CD4-positive, alpha-beta T cell (primary cell): ENCODE measurements around the gene NCKAP5. TPM values are rescaled to one million over a fixed set of nuclear protein-coding genes. Genes with fewer than 3 reads are reported as not detected.

Experiments
- ATAC-seq: fragments of 200-7000 bp; cut with Tn5 transposase; one replicate; pipeline ENCODE4 v1.10.0; 2022; ENCODE audit warnings: mild to moderate bottlenecking; ENCODE audit not compliant: poor library complexity
- CTCF ChIA-PET: fragments of 350-600 bp; sonication (Branson Sonifier 250); formaldehyde crosslinking; loops from one replicate; lab custom pipeline; 2021; ENCODE audit warnings: antibody characterized with exemption, inconsistent platforms; lab: Charles Lee
- POLR2A ChIA-PET: fragments of 350-600 bp; sonication (Branson Sonifier 250); formaldehyde crosslinking; loops from one replicate; lab custom pipeline; 2021; ENCODE audit warnings: antibody characterized with exemption, inconsistent platforms; lab: Charles Lee
- DNase-seq, 14 experiments: peaks; one replicate each; pipeline ENCODE4 v3.0.0-alpha.2; 2013 to 2020; ENCODE audit warnings: mixed read lengths in 2 of 14
- H3K27ac ChIP-seq, 2 donors: one replicate each; pipeline versions ENCODE4 v1.5.1 to v1.7.0; 2013; ENCODE audit warnings: low read length in 2 of 2, low read depth in 1 of 2, mild to moderate bottlenecking in 1 of 2
- H3K27me3 ChIP-seq, 2 experiments: 1 replicate in 1 of 2; 2 replicates in 1 of 2; pipeline versions ENCODE4 v1.6.1 to v1.7.0; 2013; ENCODE audit warnings: low read length in 2 of 2, control low read depth in 1 of 2, mild to moderate bottlenecking in 1 of 2, moderate library complexity in 1 of 2; ENCODE audit not compliant: insufficient read depth in 2 of 2, control insufficient read depth in 1 of 2
- H3K36me3 ChIP-seq: one replicate; pipeline ENCODE4 v1.6.1; 2013; ENCODE audit warnings: low read length, control low read depth; ENCODE audit not compliant: insufficient read depth
- H3K4me1 ChIP-seq: one replicate; pipeline ENCODE4 v1.6.1; 2013; ENCODE audit warnings: low read length, control low read depth; ENCODE audit not compliant: insufficient read depth
- H3K4me3 ChIP-seq: one replicate; pipeline ENCODE4 v1.5.1; 2013; ENCODE audit warnings: mild to moderate bottlenecking, low read length, moderate library complexity
- H3K9me3 ChIP-seq, 2 experiments: 1 replicate in 1 of 2; 2 replicates in 1 of 2; pipeline versions ENCODE4 v1.6.1 to v1.7.0; 2013; ENCODE audit warnings: low read length in 2 of 2, mild to moderate bottlenecking in 2 of 2, control low read depth in 1 of 2, moderate library complexity in 1 of 2; ENCODE audit not compliant: control insufficient read depth in 1 of 2, insufficient read depth in 1 of 2
- H3K27ac Mint-ChIP-seq: one replicate; pipeline ENCODE4 v1.8.0; 2020; ENCODE audit warnings: mixed read lengths
- H3K27me3 Mint-ChIP-seq: one replicate; pipeline ENCODE4 v1.8.0; 2021; ENCODE audit warnings: mixed read lengths
- H3K36me3 Mint-ChIP-seq: one replicate; pipeline ENCODE4 v1.8.0; 2021; ENCODE audit warnings: low read depth, mixed read lengths
- H3K4me1 Mint-ChIP-seq: one replicate; pipeline ENCODE4 v1.8.0; 2021; ENCODE audit warnings: low read depth, mixed read lengths
- H3K4me3 Mint-ChIP-seq: one replicate; pipeline ENCODE4 v1.8.0; 2020; ENCODE audit warnings: mild to moderate bottlenecking, mixed read lengths
- H3K9me3 Mint-ChIP-seq: one replicate; pipeline ENCODE4 v1.8.0; 2020; ENCODE audit warnings: mixed read lengths
- CTCF ChIP-seq: fragments of 200-600 bp; IDR thresholded peaks from one replicate; pipeline ENCODE4 v1.8.0; 2022; ENCODE audit warnings: antibody characterized with exemption, mild to moderate bottlenecking
- intact Hi-C, 2 experiments: fragments of 100-400 bp; cut with DNase I in 1 of 2; cut with micrococcal nuclease in 1 of 2; formaldehyde crosslinking; loops; one replicate each; pipeline versions ENCODE4 v1.15.1 to v1.9.0; 2023 to 2025; cut with DNase I, micrococcal nuclease
- total RNA-seq, 174 experiments: library from RNA in 2 of 174; stranded (reverse) in 2 of 174; gene quantifications; one replicate each; pipeline ENCODE4 v1.2.3 and lab custom pipeline; 2021 to 2026

NCKAP5 gene
- total RNA-seq, 2 experiments from 2014 or later, result not detected

GRCh38 chr2:133223226-133223625 lies 345.0 kb downstream of the NCKAP5 start:
- POLR2A ChIA-PET, result no interaction called here

GRCh38 chr2:133221398-133221797 lies 346.9 kb downstream of the NCKAP5 start:
- no peaks in the 10 kb centered on the region for H3K4me1 ChIP-seq
- H3K9me3 ChIP-seq, result peaks cover 0 to 5% of the 10 kb centered on the region in 2 experiments
- H3K27ac ChIP-seq, result no peak overlapping the region
- H3K4me3 ChIP-seq, result no peak overlapping the region
- no peak for TF ChIP-seq CTCF
- CTCF ChIA-PET, result no interaction called here
- POLR2A ChIA-PET, result no interaction called here
- Mint-ChIP-seq H3K4me3 (no peak overlapping the region), H3K4me1 (no peaks in the 10 kb centered on the region), H3K9me3 (no peaks in the 10 kb centered on the region), H3K36me3 (no peaks in the 10 kb centered on the region), H3K27me3 (no peaks in the 10 kb centered on the region), H3K27ac (no peak overlapping the region)
- intact Hi-C loops, result no loop called here
- no peak for ATAC-seq
- no peaks in the 10 kb centered on the region for H3K36me3 ChIP-seq
- H3K27me3 ChIP-seq, result no peaks in the 10 kb centered on the region
- DNase-seq, result no peak

More at GRCh38 chr2:133223226-133223625, 345.0 kb downstream of the NCKAP5 start:
- intact Hi-C loops, result no loop called here
- no peak overlapping the region for H3K4me3 ChIP-seq
- CTCF ChIA-PET, result no interaction called here
- H3K27me3 ChIP-seq, result no peaks in the 10 kb centered on the region
- no peak for TF ChIP-seq CTCF
- peaks cover 0 to 5% of the 10 kb centered on the region in 2 experiments for H3K9me3 ChIP-seq
- no peaks in the 10 kb centered on the region for H3K4me1 ChIP-seq
- H3K4me3 Mint-ChIP-seq, result no peak overlapping the region
- ATAC-seq (no peak), DNase-seq (no peak)
- no peaks in the 10 kb centered on the region for H3K9me3 Mint-ChIP-seq
- H3K27me3 Mint-ChIP-seq, result no peaks in the 10 kb centered on the region
- H3K4me1 Mint-ChIP-seq, result no peaks in the 10 kb centered on the region
- no peaks in the 10 kb centered on the region for H3K36me3 Mint-ChIP-seq
- no peaks in the 10 kb centered on the region for H3K36me3 ChIP-seq
- no peak overlapping the region for H3K27ac Mint-ChIP-seq
- no peak overlapping the region for H3K27ac ChIP-seq

DNA sequence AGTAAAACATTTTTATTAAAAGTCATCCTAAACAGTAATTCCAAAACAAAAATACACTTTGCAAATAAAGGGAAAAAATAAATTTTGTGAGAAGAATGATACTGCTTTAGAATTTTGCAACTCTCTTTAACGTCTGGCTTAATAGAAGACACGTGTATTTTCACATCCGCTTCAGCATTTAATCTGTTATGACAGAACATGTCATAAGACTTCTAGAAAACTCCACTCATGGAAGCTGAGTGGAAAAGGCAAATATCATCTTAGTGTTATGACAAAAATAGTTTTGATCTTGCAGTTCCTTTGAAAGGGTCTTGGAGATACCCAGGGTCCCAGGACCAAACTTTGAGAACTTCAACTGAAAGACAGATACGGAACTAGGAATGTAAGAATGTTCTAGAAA lies 350.1 kb downstream of the NCKAP5 start:
- Histone ChIP-seq H3K36me3 (no peaks in the 10 kb centered on the region), H3K9me3 (peaks cover 0 to under 1% of the 10 kb centered on the region in 2 experiments), H3K4me3 (no peak overlapping the region), H3K4me1 (no peaks in the 10 kb centered on the region), H3K27ac (no peak overlapping the region), H3K27me3 (no peaks in the 10 kb centered on the region)
- no peak for TF ChIP-seq CTCF
- Mint-ChIP-seq H3K27me3 (no peaks in the 10 kb centered on the region), H3K27ac (no peak overlapping the region), H3K4me3 (no peak overlapping the region), H3K9me3 (peaks cover 2% of the 10 kb centered on the region), H3K4me1 (no peaks in the 10 kb centered on the region), H3K36me3 (no peaks in the 10 kb centered on the region)
- DNase-seq (no peak), ATAC-seq (no peak)
- ChIA-PET CTCF (no interaction called here), POLR2A (no interaction called here)
- intact Hi-C loops, result no loop called here
